ENCODE results near the gene PUSL1. TPM values are rescaled to one million over a fixed set of nuclear protein-coding genes. Genes with fewer than 3 reads are reported as not detected.
"Not testable (repeated sequence)": the region's sequence is repeated elsewhere in the genome, so short reads cannot be mapped to it uniquely, and the experiment has no call there.

The PUSL1 gene
- total RNA-seq, 1 donor from 2014 or later, result 9.8 TPM

DNA sequence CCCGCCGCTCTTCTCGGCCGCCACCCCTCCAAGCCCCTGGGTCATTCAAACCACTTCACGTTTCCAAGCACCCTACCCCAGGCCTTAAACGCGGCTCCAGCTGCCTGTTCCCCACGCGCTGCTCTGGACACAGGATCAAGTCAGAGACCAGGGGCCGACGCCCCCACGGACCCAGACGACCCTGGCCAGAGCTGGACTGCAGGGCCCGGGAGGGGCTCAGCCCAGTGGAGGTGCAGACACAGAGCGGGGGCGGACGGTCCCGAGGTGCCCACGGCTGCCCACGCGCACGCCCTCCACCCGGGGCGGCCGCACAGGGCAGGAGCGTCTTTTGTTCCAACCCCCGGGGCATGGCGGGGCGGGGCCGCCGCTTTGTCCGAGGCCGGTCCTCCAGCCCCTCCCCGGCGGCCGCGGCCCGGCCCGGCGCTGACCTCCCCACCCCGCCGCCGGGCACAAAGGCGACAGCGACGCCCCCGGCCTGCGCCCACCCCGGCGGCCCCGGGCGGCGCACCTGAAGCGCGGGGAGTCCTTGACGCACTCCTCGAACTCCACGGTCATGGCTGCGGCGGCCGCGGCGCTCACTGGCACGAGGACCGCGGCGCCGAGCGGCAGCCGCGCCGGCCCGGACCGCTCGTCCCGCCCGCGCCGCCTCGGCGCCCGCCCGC lies 1.0 kb upstream of the PUSL1 start:
- DNase-seq (ENCODE audit: low read depth in 2 of 2), result peak in 1 of 2 donors; percentile 31

GRCh38 chr1:1308756-1309250 lies 406 bp downstream of the PUSL1 start:
- no peak for DNase-seq (ENCODE audit: low read depth in 2 of 2)

GRCh38 chr1:1309251-1310108 lies 1.1 kb downstream of the PUSL1 start:
- no peak for DNase-seq (ENCODE audit: low read depth in 2 of 2)

DNA sequence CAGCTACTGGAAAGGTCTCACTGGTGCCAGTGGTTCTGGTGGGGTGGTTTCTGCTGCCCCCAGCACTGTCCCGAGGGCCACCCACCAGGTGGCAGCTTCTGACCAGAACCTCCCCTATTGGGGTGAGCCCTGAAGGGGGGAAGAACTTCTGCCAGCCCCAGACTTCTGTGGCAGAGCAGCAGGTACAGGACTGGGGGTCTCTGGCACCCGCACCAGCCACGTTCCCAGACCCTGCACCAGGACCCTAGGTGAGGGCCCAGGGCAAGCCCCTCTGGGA lies 1.6 kb downstream of the PUSL1 start:
- no peak for DNase-seq (ENCODE audit: low read depth in 2 of 2)

DNA sequence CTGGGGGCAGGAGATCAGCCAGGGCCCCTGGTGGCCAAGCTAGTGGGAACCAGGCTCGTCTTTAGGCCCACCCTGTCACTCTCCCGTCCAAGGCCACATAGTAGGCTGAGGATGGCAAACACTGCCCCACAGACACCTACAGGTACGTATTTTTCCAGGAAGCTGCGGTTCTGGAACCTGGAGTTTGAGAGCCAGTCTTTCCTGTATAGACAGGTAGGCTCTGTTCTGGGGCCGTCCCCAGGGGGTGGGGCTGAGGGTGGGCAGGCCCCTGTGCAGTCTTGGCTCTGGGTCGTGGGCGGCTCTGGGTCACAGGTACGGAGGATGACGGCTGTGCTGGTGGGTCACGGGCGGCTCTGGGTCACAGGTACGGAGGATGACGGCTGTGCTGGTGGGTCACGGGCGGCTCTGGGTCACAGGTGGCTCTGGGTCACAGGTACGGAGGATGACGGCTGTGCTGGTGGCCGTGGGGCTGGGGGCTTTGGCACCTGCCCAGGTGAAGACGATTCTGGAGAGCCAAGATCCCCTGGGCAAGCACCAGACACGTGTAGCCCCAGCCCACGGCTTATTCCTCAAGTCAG lies 2.2 kb downstream of the PUSL1 start:
- DNase-seq (ENCODE audit: low read depth in 2 of 2), result no peak

DNA sequence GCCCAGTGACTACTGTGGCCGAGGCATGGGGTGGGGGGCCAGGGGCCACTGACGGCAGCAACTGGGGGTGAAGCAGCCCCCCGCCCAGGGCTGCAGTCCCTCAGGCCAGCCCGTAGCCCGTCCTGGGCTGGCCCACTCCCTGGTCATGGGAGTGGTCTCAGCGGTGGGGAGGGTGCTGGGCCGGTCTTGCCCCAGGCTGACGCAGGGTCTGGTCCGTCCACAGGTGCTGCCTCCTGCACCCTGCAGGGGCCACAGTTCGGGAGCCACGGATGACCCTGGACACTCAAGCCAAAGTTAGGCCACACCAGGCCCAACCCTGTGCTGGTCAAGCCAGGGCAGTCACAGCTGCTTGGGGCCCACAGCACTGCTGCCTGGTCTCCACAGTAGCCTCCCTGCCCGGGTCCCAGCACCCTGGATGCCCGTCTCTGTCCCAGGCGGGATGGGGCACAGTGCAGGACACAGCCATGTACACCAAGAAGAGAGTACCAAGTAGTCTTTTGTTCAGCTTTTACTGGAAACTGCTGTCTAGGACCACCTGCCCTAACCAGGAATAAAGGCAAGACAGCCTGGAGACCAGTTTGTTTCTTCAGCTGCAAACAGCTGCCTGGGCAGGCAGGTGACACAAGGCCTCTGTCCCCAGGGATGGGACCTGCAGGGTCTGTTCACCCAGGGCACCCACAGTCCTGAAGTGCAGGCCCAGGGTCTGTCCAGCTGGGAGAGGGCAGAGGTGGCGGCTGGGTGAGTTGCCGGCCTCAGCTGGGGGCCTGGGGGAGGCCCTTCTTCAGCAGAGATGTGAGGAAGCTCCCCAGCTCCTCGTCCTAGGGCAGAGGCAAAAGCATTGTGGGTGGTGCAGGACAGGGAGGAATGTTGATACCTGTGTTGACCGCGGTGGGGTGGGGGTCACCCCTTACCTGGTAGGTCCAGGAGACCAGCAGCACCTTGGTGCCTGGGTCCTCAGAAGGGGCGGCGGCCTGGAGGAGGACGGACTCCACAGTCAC lies 3.0 kb downstream of the PUSL1 start:
- no peak for DNase-seq (ENCODE audit: low read depth in 2 of 2)

GRCh38 chr1:1312450-1313314 lies 4.3 kb downstream of the PUSL1 start:
- DNase-seq (ENCODE audit: low read depth in 2 of 2), result no peak

DNA sequence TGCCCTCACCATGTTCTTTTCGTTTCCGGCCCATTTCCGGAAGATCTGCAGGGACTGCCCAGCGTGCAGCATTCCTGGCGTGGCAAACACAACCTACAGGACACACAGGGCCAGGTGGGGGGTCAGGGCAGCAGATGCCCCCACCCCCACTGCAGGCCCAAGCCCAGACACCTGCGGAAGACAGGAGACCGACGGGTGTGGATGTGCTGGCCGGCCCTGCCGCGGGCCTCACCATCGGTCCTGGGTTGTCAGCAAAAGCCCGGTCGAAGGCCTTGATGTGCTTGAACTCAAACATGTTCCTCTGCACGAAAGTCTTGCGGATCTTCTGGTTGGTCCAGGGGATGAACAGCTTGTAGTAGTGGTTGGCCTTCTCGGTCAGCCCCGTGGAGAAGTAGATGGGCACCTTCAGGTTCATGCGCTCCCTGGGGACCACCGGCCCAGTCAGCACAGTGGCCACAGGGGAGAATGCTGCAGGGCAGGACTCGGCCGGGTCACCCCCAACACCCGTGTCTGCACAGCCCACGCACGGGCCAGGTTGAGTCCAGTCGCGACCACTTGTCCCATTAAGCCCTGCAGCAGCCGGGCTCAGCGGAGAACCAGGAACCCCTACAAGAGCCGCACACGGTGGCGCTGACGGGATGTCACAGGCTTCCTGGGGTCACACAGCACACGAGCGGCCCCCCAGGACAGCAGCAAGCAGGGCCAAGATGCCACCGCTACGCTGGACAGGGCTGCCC lies 5.3 kb downstream of the PUSL1 start:
- no peak for DNase-seq (ENCODE audit: low read depth in 2 of 2)

DNA sequence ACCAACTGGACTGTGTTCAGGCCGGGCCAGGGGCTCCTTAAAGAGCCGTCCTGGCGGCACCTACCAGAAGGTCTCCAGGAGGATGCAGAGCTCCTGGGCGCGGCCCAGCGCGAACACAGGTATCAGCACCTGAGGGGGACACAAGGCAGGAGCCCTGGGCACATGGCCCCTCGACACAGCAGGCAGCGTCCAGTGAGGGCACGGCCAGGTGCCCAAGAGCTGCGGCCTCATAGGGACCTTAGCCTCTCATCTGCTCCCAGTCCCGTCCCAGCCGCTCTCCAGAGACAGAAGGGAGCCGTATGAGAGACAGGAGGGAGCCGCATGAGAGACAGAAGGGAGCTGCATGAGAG lies 5.8 kb downstream of the PUSL1 start:
- no peak for DNase-seq (ENCODE audit: low read depth in 2 of 2)

GRCh38 chr1:1314678-1315335 lies 6.4 kb downstream of the PUSL1 start:
- DNase-seq (ENCODE audit: low read depth in 2 of 2), result no peak

GRCh38 chr1:1315435-1315954 lies 7.1 kb downstream of the PUSL1 start:
- no peak for DNase-seq (ENCODE audit: low read depth in 2 of 2)

- not testable (repeated sequence) for DNase-seq (ENCODE audit: low read depth in 2 of 2)
Measured at GRCh38 chr1:1316199-1316598, 7.8 kb downstream of the PUSL1 start.

DNA sequence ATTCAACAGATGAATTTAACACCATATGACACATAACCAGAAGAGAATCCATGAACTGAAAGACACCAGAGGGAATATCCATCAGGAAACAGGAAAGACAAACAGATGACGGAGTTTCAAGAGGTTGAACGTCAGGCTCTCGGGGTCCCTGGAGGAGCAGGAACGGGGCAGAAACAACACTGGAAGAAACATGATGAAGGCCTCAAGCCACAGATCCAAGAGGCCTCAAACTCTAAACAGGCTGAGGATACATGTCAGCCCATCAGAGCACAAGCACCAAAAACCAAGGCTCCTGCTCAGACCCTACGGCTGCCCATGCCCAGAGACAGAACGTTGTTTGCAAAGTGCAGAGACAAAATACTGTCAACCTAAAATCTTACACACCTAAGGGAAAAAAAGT lies 9.0 kb downstream of the PUSL1 start:
- no peak for DNase-seq (ENCODE audit: low read depth in 2 of 2)

DNA sequence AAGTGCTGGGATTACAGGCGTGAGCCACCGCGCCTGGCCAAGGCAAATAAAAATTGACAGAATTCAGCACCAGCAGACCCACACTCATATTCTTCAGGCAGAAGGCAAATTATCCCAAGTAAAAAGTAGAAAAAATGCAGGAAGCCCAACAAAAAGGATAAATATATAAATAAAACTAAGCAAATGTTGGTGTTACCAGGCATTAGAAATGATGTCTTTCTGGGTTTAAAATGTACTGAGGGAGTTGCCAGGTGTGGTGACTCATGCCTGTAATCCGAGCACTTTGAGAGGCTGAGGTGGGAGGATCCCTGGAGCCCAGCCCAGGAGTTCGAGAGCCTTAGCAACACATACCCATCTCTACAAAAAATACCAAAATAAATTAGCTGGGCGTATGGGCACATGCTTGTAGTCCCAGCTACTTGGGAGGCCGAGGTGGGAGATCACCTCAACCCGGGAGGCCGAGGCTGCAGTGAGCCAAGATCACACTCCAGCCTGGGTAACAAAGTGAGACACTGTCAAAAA lies 9.8 kb downstream of the PUSL1 start:
- peak; percentile 33 to 77 for DNase-seq (ENCODE audit: low read depth in 2 of 2)

DNA sequence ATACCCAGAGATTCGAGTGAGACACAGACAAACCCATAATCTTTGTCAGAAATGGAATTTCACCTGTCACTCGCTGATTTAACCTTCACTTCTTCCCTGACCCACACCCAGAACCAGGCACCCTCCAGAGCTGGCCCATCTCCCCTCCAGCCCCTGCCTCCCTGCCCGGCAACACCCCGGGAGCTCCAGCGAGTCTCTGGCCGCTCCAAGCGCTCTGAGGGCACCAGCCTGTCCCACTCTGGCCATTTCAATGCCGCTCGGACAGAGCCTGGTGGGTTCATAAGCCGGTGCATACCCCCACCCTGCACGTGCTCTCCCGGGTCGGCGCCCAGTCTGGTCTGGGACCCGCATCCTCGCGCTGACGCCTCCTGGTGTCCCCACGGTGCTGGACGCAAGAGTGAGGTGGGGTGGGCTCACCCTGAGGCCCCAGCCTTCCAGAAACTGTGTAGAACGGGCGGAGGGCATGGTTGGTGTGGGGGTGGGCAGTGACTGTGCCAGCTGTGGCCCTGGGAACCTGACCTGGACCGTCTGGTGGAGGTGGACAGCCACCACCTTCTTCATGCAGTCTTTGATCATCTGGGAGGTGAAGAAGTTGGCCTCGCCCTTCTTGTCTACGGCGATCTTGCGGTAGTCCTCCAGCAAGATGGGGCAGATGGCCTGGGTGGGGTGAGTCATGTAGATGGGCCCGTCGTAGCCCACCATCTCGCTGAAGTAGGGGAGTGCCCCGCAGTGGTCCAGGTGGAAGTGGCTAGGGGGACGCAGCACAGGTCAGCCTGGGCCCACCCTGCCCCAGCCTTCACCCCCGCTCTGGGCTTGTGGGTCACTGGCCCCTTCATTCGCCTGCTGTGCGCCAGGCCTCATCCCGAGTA lies 10.6 kb downstream of the PUSL1 start:
- no peak for DNase-seq (ENCODE audit: low read depth in 2 of 2)

DNA sequence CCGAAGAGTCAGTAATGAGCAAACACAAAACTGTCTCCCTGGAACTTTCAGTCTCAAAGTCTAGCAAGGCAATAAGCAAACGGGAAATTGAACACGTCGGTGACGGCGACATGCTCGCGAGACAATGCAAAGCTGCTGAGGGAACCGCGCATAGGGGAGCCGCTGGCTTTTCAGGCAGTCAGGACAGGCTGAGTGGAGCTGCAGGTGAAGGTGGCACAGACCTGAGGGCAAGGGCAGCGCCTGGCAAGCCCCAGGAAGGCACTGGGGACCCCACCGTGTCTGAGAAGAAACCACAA lies 11.2 kb downstream of the PUSL1 start:
- no peak for DNase-seq (ENCODE audit: low read depth in 2 of 2)

DNA sequence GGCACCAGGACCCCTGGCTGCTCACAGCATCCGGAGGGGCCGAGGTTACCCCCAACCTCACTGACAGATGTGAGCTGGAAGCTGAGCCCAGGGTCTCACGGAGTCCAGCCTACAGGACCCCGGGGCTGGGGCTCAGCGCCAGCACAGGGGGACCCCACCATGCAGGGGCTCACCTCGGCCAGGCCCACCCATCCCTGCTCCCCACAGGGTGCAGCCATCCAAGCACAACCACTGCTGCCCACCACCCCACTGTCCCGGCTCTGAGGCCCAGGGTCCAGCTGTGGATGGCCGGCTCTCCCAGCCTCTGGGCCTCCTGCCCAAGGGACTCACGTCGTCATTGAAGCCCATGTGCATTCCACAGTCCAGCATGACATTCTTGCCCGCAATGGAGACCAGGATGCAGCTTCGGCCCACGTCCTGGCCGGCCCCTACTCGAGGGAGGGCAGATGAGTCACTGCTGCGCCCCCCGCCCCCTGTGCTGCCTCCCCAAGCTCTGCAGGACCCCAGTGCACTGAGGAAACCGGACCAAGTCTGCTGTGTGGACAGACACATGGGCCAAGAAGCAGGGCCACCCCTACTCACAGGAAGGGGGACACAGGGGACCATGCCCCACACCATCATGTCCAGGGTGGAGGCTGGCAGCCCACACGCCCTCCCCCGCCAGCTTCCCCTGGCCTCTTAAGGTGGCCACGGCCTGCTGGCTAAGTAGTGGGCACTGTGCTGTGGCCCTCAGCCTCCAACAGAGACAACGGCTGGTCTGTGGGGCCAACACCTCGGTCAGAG lies 12.5 kb downstream of the PUSL1 start:
- no peak for DNase-seq (ENCODE audit: low read depth in 2 of 2)
